Gastrocnemius medialis (tissue), 4 donors: ENCODE data around the gene ANKH.

Experiments
- POLR2A ChIP-seq, 2 donors: fragments of 450-650 bp; IDR thresholded peaks; one replicate each; pipeline ENCODE4 v1.6.1; 2017; ENCODE audit warnings: antibody characterized with exemption in 2 of 2, mild to moderate bottlenecking in 2 of 2, moderate library complexity in 2 of 2
- TF ChIP-seq, protein P1 (sequence below), 5 experiments: fragments of 450-650 bp in 3 of 5; fragments of 200-600 bp in 2 of 5; sonication (generic) in 2 of 5; IDR thresholded peaks in 4 of 5; conservative IDR thresholded peaks in 1 of 5; 1 replicate in 4 of 5; 2 replicates in 1 of 5; pipeline ENCODE4 v1.5.1; 2016 to 2019; ENCODE audit warnings: antibody characterized with exemption in 5 of 5, mild to moderate bottlenecking in 3 of 5, moderate library complexity in 3 of 5

DNA sequence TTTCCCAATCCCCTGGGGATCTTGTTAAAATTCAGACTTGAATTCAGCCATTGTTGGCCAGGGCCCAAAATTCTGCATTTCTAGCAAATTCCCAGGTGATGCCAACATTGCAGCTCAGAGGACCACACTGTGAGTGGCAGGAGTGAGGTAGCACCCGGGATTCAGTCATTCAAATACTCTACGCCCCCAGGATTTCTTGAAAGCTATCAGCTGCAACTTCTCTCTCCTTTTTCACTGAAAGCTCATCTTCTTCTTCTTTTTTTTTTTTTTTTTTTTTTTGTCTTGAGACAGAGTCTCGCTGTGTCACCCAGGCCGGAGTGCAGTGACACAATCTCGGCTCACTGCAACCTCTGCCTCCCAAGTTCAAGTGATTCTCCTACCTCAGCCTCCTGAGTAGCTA lies 19.3 kb upstream of the ANKH start:
- TF ChIP-seq, protein P1, sequence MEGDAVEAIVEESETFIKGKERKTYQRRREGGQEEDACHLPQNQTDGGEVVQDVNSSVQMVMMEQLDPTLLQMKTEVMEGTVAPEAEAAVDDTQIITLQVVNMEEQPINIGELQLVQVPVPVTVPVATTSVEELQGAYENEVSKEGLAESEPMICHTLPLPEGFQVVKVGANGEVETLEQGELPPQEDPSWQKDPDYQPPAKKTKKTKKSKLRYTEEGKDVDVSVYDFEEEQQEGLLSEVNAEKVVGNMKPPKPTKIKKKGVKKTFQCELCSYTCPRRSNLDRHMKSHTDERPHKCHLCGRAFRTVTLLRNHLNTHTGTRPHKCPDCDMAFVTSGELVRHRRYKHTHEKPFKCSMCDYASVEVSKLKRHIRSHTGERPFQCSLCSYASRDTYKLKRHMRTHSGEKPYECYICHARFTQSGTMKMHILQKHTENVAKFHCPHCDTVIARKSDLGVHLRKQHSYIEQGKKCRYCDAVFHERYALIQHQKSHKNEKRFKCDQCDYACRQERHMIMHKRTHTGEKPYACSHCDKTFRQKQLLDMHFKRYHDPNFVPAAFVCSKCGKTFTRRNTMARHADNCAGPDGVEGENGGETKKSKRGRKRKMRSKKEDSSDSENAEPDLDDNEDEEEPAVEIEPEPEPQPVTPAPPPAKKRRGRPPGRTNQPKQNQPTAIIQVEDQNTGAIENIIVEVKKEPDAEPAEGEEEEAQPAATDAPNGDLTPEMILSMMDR (IDR thresholded peaks at IDR 0.05 in 4 of 5, conservative IDR thresholded peaks at IDR 0.05 in 1 of 5), result no peak
- no peak for TF ChIP-seq POLR2A (IDR thresholded peaks at IDR 0.05)
